ENCODE results near the gene PRKCD.

DNA sequence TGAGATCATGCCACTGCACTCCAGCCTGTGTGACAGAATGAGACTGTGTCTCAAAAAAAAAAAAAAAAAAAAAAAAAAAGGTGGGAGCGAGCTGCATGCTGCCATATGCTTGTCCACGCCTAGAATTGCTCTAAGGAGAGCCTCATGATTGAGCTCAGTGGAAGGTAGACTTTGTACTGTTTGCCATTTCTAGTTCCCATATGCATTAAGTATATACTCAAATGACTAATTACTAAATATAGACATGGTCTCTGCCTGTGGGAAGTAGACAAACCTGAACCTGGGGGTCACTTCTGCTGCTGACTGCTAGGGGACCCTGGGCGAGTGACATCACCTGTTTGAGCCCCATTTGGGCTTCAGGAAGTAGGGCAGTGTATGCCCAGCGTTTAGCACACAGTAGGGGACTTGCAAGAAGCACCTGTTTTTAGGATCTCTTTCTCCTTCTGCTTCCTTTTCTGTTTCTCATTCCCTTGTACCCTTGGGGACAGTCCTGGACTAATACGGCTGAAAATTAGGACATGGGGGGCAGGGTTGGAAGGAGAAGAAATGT lies 27.2 kb downstream of the PRKCD start:
- TF ChIP-seq, protein P1, sequence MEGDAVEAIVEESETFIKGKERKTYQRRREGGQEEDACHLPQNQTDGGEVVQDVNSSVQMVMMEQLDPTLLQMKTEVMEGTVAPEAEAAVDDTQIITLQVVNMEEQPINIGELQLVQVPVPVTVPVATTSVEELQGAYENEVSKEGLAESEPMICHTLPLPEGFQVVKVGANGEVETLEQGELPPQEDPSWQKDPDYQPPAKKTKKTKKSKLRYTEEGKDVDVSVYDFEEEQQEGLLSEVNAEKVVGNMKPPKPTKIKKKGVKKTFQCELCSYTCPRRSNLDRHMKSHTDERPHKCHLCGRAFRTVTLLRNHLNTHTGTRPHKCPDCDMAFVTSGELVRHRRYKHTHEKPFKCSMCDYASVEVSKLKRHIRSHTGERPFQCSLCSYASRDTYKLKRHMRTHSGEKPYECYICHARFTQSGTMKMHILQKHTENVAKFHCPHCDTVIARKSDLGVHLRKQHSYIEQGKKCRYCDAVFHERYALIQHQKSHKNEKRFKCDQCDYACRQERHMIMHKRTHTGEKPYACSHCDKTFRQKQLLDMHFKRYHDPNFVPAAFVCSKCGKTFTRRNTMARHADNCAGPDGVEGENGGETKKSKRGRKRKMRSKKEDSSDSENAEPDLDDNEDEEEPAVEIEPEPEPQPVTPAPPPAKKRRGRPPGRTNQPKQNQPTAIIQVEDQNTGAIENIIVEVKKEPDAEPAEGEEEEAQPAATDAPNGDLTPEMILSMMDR (conservative IDR thresholded peaks at IDR 0.05; ENCODE audit: low read depth, low read length) = no peak
- TF ChIP-seq SMC3 (IDR thresholded peaks at IDR 0.05; ENCODE audit: low read depth, low read length) = no peak

All from IMR-90 (cell line).